HG03025 (cell line): ENCODE results near the gene HTR3D.
"Not testable (repeated sequence)": the region's sequence is repeated elsewhere in the genome, so short reads cannot be mapped to it uniquely, and the experiment has no call there.

Experiments
- ATAC-seq: cut with Tn5 transposase; IDR thresholded peaks from one replicate; pipeline ENCODE4 v1.9.1; 2021; ENCODE audit warnings: mild to moderate bottlenecking, moderate library complexity; ENCODE audit not compliant: unreplicated experiment, low FRiP score

The HTR3D gene

DNA sequence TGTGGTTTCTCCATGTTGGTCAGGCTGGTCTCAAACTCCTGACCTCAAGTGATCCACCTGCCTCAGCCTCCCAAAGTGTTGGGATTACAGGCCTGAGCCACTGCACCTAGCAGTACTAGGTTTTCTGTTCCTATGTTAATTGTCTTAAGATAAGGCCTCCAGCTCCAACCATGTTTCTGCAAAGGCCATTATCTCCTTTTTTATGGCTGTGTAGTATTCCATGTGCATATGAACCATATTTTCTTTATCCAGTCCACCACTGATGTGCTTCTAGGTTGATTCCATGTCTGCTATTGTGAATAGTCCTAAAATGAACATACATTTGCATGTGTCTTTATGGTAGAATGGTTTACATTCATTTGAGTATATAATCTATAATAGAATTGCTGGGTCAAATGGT is 31.1 kb downstream of the HTR3D start:
- ATAC-seq = no peak

DNA sequence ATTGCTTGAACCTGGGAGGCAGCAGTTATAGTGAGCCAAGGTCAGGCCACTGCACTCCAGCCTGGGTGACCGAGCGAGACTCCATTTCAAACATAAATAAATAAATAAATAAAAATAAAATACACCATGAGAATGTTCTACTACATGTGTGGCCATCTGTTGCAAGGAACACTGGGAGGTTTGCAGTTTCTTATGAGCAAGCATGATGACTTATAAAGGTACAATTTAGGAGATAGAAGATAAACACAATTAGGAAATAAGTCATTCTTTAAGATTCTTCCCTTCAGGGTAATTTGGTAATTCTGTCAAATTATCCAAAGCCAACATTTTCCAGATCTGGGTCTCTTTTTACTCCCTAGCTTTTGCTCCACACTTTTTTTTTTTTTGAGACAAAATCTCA is 34.7 kb downstream of the HTR3D start:
- ATAC-seq = no peak

GRCh38 chr3:184067573-184068055 is 36.1 kb downstream of the HTR3D start:
- no peak for ATAC-seq

GRCh38 chr3:184068344-184068743 is 36.8 kb downstream of the HTR3D start:
- no peak for ATAC-seq

- ATAC-seq = not testable (repeated sequence)
Measured at GRCh38 chr3:184071142-184071541, 39.6 kb downstream of the HTR3D start.

DNA sequence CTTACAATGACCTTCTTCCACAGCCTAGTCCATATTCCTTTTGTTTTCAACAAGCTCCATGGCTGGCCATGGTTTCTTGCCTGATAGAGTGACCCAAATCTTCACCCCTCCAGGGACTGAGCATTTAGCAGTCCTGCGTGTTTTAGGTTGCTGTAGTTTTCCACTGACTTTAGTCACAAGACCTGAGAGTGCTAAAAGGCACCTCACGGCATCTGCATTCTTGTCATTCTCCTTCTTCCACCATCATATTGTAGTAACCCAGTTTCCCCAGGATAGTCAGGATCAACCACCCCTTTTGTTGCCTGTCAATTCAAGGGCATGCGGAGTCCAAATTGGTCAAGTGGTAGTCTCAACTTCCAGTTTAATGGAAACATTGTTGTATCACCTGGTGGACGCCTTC is 42.1 kb downstream of the HTR3D start:
- no peak for ATAC-seq

DNA sequence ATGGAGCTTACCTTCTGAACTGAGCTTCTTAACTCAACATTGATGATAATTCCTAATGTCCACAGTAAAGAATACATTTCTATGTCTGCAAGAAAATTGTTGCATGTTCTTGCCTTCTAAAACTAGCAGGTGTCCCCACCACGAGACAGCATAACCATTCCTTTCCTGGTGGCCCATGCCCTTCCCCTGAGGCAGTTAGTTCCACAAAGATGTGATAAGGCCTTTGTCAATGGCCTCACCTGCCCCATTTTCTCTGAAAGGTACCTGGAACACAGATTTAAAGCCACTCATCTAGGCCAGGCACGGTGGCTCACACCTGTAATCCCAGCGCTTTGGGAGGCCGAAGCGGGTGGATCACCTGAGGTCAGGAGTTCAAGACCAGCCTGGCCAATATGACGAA is 44.4 kb downstream of the HTR3D start:
- no peak for ATAC-seq

DNA sequence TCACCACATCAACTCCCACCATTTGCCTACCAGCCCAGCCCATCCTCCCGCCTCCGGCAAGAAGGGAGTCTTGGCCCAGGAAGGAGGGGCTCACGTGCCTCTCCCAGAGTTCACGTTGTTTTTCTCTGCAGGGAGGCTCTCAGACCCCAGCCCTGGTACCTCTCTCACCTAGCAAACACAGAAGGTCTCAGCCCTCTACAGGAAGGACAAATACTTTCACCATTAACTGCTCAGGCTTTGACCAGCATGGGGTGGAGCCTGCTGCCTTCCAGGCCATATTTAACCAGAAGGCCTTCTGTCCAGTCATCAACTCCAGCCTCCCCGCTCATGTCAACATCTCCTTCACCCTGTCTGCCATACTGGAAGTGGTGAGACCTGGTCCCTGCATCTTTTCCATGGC is 46.3 kb downstream of the HTR3D start:
- ATAC-seq = no peak

GRCh38 chr3:184078851-184079250 is 47.3 kb downstream of the HTR3D start:
- no peak for ATAC-seq

DNA sequence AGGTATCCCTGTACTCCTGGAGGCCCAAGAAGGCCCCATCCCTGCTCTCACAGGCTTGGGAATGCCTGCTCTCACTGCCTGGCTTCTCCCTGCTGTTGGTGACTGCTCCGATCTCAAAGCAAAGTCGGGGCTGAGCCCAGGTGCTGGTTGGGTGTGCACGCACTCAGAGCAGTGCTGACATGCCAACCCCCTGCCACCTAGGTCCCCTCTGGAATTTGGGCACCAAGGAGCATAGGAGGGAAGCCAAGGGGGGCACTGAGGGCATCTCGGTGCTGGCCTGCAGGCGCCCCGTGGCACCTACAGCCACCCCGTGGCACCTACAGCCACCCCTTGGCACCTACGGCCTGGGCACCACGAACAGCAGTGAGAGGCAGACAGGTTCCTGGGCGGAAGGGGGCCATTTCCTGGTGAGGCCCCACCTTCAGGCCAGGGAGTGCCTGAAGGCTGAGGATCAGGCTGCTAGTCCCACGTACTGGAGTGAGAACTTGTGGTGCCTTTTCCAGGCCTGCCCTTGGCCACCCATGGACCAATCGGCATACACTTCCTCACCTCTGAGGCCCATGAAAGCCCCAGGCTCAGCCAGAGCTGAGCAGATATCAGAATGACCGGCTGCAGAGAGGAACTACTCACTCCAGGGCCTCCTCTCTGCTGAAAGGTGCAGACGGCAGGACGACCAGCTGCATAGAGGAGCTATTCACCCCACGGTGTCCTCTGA is 49.7 kb downstream of the HTR3D start:
- ATAC-seq = no peak

GRCh38 chr3:184082034-184082433 is 50.5 kb downstream of the HTR3D start:
- ATAC-seq = no peak

DNA sequence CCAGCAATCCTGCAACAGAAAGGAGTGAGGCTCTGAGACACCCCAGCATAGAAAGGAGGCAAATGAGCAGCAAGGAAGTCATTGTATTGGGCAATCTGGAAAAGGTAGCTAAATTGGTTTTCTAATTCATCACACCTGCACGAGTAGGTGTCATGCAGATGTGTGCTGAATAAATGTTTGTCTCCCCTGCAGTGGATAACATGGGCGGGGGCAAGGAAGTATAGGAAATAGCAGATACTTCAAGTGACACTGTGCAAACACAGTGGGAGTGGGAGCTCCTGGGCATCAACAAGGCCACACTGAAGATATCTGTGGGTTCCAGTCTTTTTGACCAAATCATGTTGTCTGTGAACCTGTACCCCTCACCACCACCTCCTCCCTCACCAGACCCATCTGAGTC is 50.9 kb downstream of the HTR3D start:
- ATAC-seq = no peak

DNA sequence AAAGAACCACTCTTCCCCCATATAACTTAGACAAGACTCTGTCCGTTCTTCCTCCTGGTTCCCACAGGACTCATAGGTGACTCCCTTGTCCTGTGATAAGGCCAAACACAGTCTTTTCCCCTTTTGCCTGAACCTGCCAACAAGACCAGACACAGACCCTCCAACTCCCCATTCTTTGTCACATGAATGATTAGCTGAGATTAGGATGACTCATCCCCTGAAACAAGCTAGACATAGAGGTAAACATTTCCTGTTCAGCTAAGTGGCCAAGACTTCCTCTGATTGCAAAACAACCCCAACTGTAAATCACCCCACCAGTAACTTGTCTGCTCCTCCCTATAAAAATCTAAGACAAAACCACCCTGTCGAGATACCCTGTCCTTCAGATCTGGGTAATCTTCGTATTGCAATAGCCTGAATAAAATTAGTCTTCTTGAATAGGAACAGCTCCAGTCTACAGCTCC is 53.9 kb downstream of the HTR3D start:
- no peak for ATAC-seq
